SW 1271 (cell line): ENCODE results near the gene IPPK.
"Not testable (repeated sequence)": the region's sequence is repeated elsewhere in the genome, so short reads cannot be mapped to it uniquely, and the experiment has no call there.

ENCODE experiments used
- DNase-seq, 2 experiments: peaks; one replicate each; lab custom pipeline; 2025; lab: John Stamatoyannopoulos, UW

Gene IPPK

GRCh38 chr9:92637326-92637725 lies 32.6 kb downstream of the IPPK start:
- no peak for DNase-seq

DNA sequence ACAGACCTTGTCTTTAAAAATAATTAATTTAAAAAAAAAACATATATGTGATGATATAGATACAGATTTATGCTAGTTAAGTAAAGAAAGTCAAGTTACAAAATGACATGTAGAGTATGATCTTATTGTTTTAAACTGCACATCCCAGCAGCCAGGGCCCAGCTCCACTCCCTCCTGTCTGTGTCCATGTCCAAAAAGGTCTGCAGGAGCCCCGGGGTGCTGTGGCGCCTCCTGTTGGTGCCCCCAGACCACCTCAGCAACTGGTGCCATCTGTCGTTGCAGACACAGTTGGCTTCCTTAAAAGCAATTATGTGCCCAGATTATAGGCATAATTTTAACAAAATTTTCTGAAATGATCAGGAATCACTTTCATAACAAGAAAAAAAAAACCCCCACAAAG lies 33.3 kb downstream of the IPPK start:
- DNase-seq, result no peak

DNA sequence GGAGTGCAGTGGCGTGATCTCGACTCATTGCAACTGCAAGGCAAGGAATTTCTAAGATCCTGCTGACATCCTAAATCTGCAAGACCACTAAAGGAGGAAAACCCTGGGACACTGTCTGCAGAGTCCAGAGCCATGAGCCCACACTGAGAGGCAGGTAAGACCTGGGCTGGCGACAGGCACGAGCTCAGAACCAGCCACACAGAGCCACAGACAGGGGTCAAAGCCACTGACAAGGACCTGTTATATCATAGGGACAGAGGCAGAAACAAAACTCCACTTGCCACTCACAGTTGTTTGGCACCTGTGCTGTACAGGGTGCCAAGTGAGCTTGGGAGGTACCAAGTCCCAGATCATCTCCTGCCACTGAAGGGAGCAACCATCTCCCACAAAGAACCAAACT lies 34.2 kb downstream of the IPPK start:
- no peak for DNase-seq

GRCh38 chr9:92634712-92635605 lies 35.0 kb downstream of the IPPK start:
- DNase-seq, result peak in 1 of 2 experiments; percentile 25

- no peak for DNase-seq
These were observed 36.2 kb downstream of the IPPK start for GRCh38 chr9:92633614-92634278.

DNA sequence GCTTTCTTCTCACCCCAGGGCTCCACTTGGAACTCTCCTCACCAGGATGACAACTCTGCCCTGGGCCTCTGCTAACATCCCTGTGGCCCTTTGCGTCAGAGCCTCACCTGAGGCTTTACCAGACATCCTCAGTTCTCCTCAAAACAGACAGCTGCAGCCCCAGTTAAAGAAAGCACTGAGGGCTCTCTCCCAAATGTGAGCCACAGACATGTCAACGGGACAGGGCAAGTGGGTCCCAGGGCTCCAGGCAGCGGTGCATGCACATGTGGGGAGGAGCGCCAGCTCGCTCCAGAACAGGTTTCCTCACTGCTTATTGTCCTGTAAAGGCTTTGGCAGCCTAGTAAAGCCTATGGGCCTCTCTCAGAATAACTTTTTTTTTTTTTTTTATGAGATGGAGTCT lies 37.3 kb downstream of the IPPK start:
- DNase-seq, result no peak

DNA sequence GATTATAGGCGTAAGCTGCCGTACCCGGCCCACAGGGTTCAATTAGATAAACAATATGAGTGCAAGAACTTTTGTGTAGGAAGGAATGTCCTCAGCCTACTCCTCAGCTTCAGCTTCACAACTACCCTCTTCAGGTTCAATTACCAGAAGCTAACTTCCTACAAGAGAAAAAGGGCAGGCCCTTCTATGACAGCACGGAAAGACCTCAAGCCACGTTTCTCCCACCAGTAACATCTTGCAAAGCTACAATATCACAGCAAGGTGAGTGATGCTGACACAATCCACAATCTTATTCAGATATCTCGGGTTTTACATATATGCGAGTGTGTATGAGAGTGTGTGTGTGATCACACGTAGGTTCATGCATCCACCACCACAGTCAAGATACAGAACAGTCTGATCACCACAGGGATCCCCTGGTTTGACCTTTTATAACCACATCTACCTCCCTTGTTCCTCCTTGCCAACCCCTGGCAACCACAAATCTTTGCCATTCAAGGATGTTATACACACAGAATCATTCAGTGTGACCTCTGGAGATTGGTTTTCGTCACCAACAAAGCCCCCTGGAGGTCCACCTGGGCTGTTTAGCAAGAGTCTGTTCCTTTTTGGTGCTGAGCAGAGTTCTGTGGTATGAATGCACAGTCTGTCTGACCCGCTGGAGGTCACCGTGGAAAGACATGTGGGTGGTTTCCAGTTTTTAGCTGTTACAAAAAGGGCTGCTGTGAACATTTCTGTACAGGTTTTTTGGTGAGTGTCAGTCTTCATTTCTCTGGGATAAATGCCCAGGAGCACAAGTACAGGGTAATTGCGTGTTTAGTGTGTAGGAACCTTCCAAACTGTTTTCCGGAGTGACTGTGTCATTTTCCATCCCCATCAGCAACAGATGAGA lies 38.2 kb downstream of the IPPK start:
- DNase-seq, result no peak

- no peak for DNase-seq
These were observed 42.3 kb downstream of the IPPK start for GRCh38 chr9:92627651-92628050.

- no peak for DNase-seq
These were observed 43.4 kb downstream of the IPPK start for GRCh38 chr9:92626484-92626883.

DNA sequence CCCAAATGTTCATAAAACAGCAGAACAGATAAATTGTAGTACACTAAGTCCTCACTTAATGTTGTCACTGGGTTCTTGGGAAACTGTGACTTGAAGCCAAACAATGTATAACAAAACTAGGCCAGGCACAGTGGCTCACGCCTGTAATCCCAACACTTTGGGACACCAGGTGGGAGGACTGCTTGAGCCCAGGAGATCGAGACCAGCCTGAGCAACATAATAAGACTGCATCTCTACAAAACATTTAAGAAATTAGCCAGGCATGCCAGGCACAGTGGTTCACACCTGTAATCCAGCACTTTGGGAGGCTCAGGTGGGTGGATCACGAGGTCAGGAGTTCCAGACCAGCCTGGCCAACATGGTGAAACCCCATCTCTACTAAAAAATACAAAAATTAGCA lies 46.0 kb downstream of the IPPK start:
- DNase-seq, result not testable (repeated sequence)

DNA sequence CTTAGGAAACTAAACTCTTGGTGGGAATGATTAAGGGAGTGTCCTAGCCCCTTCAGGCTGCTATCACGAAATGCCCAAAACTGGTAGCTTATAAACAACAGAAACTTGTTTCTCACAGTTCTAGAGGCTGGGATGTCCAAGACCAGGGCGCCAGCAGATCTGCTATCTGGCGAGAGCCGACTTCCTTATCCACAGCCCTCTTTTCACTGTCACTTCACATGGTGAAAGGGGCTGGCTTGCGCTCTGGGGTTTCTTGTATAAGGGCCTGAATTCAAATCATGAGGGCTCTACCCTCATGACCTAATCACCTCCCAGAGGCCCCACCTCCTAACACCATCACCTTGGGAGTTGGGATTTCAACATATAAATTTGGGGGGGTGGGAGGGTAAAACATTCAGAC lies 49.1 kb downstream of the IPPK start:
- no peak for DNase-seq

- DNase-seq, result no peak
These were observed 50.2 kb downstream of the IPPK start for GRCh38 chr9:92619601-92620300.

- DNase-seq, result no peak
These were observed 51.2 kb downstream of the IPPK start for GRCh38 chr9:92618633-92619225.

DNA sequence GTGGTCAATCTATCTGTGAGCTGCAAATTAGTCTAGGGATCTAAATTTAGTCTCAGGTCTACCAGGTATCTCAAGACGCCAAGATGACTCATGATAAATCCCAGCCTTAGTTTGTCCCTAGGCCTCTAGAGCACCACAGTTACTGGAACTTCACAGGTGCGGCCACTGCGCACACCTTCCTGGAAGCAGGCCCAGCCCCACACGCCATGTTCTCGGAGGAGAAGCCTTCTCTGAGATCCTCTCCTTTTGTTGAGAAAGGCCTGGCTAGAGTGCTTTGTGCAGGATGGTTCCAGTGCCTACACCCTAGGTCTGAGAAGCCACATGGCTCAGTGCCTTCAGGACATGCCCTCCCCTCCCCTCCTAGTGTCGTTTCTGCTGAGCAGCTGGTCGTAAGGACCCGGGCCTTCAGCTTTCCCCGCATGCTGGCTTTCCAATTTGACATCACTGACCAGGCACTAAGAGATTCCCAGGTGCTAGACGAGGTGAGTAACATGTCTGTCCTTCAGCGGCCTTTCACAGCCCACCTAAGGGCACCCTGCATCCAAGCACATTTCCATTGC lies 51.9 kb downstream of the IPPK start:
- DNase-seq, result no peak

DNA sequence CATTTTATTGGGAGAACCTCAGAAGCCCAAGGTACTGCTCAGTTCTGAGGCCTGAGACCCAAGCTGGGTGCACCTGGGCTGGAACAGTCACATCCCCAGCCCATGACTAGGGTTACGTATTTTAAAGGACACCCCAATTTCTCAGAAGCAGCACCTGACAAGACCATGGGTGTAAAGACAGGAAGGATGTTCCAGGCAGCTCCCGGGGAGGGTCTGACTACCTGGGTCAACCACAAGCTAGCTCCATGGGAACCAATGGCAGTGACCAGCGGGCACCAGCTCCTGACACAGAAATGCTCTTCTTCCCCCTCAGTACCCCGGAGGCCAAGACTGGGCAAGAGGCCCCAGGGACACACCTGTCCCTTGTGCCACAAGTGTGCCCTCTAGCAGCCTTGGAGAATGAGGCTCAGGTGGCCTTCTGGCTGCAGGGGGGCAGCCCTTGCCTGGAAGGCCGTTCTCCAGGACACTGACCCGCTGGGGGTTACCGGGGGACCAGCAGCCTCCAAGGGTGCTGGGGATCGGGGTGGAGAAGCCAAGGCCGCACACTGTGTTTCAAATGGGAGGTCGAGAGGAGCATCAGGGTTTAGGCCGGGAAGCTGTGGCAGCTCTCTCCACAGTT lies 52.6 kb downstream of the IPPK start:
- DNase-seq, result no peak

DNA sequence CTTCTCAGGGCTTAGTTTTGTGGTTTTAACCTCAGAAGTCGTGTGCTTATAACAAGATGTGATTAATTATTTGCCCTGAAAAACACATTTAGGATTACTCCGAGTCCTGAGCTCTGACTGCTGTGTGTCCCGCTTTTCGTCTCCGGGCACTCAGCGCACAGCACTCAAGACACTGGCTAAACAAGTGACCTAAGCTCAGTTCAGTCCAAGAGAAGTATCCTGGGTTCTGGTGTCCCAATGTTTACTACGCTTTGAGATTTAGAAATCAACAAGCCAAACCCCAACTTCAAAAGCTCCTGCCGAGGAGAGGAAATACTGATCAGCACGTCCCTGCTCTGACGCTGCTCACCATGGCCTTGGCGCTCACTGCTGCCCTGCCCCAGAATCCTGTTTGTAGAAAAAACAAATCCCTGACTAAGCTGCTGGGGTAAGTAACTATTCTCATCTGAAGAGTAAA lies 53.2 kb downstream of the IPPK start:
- DNase-seq, result no peak

DNA sequence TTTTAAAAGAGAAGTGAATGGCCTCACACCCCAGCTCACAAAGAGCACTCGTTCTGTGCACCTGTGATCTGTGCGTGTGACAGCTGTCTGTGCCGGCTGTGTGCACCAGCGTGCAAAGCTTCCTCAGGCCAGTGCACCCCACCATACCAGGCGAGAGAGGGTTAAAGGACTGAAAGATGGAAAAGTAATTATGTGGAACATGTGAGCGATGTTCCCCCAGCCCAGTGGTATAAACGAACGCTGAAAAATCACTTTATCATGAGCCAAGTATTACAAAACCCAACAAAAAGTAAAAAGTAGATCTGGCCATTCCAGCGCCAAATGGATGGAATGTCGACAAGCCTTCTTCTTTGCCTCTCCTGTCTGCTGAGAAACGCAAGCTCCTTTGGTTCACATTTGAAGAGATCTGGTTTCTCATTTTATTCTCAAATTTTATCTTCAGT lies 53.7 kb downstream of the IPPK start:
- no peak for DNase-seq

GRCh38 chr9:92615790-92616189 lies 54.1 kb downstream of the IPPK start:
- DNase-seq, result no peak

GRCh38 chr9:92614763-92615461 lies 55.0 kb downstream of the IPPK start:
- no peak for DNase-seq

- no peak for DNase-seq
These were observed 55.8 kb downstream of the IPPK start for GRCh38 chr9:92614123-92614510.
